ENCODE results near the gene CIAO3. TPM values are rescaled to one million over a fixed set of nuclear protein-coding genes. Genes with fewer than 3 reads are reported as not detected.
A peak's percentile ranks its signal among the peaks of the same experiment; 100 is the strongest.

The CIAO3 gene
- total RNA-seq, 1 experiment from 2014 or later = 31.5 TPM

DNA sequence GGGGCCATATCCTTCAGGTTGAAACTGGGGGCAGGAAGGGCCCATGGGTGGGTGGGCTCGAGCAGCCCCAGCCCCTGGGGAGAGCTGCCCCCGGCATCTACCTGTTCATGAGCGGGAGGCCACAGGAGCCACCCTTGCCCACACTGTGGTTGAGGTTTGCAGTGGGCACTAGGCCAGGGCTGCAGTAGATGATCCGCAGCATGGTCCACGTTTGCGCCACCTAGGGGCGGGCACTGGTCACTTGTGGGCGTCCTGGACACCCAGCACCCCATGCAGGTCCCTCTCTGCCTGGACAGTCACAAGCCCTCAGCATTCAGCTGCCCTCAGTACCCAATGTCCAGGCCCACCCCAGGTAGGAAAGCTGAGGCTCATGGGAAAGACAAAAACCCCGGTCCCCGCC lies 54.8 kb downstream of the CIAO3 start:
- H3K9me3 ChIP-seq (replicated peaks) = no peaks in the 10 kb centered on the region
- peaks cover 10% of the 10 kb centered on the region for H3K4me1 ChIP-seq
- no peaks in the 10 kb centered on the region for H3K27me3 ChIP-seq
- no peak overlapping the region for H3K27ac ChIP-seq
- no peak overlapping the region for H3K4me3 ChIP-seq
- peaks cover 20% of the 10 kb centered on the region for H3K36me3 ChIP-seq
- DNase-seq = peak in 1 of 2 experiments; percentile 49

DNA sequence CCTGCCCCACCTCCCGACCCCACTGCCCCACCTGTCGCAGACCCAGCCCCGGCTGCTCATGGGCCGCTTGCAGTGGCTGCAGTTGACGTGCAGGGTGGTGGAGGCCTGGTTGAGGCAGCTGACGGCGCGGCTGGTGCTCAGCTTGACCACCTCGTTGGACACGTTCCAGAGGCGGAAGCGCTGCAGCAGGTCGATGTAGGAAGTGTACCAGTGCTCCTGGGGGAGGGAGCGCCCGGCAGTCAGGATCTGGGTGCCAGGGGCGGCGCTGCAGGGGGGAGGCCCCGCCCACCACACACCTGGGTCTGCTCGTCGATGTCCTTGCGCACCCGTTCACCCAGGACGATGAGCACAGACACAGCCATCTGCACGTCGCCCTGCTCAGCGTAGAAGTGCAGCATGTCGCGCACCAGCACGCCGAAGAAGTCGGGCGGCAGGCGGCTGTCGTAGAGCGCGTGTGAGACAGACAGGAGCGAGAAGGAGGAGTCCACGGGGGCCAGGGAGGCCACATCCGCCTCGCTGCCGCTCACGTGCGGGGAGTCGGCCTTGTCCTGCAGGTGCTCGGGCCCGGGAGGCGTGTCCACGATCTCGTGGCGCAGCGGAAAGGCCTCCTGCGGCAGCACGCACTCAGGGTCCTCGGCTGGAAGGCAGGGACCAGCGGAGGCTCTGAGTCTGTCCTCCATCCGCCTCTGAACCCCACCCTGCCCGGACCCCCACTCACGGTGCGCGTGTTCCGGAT lies 55.7 kb downstream of the CIAO3 start:
- Histone ChIP-seq H3K36me3 (peaks cover 20% of the 10 kb centered on the region), H3K4me1 (peaks cover 10% of the 10 kb centered on the region), H3K27me3 (no peaks in the 10 kb centered on the region), H3K27ac (no peak overlapping the region), H3K9me3 (replicated peaks) (no peaks in the 10 kb centered on the region), H3K4me3 (no peak overlapping the region)
- DNase-seq = no peak

DNA sequence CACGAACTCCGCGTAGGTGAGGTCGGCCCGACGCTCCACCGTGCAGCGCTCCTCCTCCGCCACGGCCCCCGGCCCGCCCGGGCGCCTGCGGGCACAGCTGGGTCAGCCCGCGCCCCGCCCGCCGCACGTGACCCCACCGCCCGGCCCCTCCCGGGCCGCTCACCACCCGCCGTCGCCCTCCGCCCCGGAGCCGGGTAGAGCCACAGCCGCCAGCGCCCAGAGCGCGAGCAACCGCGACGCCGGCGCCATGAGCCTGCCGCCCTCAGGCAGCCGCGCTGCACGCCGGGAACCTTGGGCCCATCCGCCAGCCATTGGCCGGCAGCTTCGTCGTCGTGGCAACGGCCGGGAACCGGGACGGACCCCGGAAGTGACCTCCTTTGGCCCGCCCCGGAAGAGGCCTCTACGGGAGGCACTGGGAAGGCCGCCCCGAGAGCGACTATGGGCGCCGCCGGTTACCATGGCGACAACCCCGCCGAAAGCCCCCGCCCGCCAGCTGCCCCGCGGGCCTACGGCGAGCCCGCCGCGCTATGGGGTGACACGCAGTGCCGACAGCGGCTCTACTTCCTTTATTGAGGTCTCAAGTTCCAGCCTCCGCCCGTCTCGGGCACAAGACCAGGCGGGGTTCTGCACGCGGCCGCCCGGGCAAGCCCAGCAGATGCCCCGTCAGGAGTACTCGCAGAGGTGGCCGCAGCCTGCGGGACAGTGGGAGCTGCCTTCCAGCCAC lies 56.6 kb downstream of the CIAO3 start, which contains the start of gene JMJD8:
TSS of gene JMJD8 (minus strand) at position 264 of the 724 bp plus-strand sequence. CDS start at position 249, 15 bp downstream.
- DNase-seq = peak; percentile 96 to 97

DNA sequence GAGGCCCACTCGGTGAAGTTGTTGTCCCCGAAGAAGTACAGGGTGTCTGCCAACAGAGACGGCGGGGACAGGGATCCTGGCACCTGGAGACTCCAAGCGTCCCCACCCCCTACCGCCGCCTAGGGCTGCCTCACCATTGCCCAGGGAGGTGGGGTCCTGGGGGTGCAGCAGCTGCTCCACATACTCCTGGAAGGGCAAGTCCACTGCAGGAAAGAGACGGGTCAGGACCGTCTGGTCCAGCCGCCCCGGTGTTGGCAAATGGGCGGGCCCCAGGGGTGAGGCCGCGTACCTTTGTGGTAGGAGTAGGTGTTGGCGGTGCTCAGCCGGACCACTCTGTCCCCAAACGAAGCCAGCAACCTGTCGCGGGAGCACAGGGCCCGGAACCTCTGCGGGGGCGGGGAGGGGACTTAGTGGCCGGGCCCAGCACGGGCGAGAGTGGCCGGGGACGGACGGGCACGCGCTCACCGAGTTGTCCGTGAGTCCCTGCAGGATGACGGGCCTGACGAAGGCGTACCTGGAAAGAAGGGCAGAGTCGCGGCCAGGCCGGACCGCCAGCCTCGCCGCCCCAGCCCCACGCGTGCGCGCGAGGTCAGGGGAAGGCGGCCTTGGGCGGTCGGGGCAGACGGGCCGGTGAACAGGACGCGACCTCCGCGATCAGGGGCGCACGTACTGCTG lies 57.3 kb downstream of the CIAO3 start:
- H3K9me3 ChIP-seq (replicated peaks) = no peaks in the 10 kb centered on the region
- H3K4me3 ChIP-seq = peak overlapping the region; percentile 56
- peaks cover 20% of the 10 kb centered on the region for H3K36me3 ChIP-seq
- no peak overlapping the region for H3K27ac ChIP-seq
- no peaks in the 10 kb centered on the region for H3K27me3 ChIP-seq
- peaks cover 17% of the 10 kb centered on the region for H3K4me1 ChIP-seq
- no peak for DNase-seq

More for the DNA sequence above, 56.6 kb downstream of the CIAO3 start, which contains the start of gene JMJD8:
- Histone ChIP-seq H3K9me3 (replicated peaks) (no peaks in the 10 kb centered on the region), H3K27me3 (no peaks in the 10 kb centered on the region), H3K27ac (no peak within 1 kb of the TSS), H3K4me1 (peaks cover 10% of the 10 kb centered on the region), H3K36me3 (peaks cover 20% of the 10 kb centered on the region), H3K4me3 (peak within 1 kb of the TSS; percentile 56)

DNA sequence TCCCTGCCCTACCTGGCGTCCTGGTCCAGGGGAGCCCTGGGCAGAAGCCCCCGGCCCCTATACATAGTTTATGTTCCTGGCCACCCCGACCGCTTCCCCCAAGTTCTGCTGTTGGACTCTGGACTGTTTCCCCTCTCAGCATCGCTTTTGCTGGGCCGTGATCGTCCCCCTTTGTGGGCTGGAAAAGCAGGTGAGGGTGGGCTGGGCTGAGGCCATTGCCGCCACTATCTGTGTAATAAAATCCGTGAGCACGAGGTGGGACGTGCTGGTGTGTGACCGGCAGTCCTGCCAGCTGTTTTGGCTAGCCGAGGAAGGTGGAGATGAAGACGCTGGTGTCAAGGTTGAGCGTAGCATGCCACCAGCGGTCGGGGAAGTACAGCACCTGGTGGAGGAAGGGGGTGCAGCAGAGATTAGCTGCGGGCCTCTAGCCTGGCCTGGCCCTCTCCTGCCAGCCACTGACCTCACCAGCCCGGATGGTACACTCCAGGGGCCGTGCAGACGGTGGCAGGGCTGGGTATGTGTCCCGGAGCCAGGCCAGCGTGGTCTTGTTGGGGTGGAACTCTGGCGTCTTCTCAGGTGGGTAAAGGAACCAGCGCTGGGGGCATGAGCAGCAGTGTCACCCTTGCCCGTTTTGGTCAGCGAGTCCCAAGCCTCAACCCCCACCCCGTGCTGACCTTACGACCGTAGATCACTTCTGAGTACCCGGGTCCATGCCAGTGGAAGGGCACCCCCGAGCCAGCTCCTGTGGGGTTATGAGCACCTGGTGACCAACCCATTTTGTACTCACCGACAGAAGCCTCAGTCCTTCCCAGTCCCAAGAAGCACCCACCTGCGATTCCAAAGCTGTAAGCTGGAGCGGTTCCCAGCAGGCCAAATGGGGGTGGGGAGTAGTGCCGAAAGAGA lies 58.1 kb downstream of the CIAO3 start:
- Histone ChIP-seq H3K27ac (no peak overlapping the region), H3K9me3 (replicated peaks) (no peaks in the 10 kb centered on the region), H3K4me1 (peaks cover 20% of the 10 kb centered on the region), H3K36me3 (peaks cover 20% of the 10 kb centered on the region), H3K4me3 (no peak overlapping the region; the same call in 1 of the 2 replicates), H3K27me3 (no peaks in the 10 kb centered on the region)
- no peak for DNase-seq

DNA sequence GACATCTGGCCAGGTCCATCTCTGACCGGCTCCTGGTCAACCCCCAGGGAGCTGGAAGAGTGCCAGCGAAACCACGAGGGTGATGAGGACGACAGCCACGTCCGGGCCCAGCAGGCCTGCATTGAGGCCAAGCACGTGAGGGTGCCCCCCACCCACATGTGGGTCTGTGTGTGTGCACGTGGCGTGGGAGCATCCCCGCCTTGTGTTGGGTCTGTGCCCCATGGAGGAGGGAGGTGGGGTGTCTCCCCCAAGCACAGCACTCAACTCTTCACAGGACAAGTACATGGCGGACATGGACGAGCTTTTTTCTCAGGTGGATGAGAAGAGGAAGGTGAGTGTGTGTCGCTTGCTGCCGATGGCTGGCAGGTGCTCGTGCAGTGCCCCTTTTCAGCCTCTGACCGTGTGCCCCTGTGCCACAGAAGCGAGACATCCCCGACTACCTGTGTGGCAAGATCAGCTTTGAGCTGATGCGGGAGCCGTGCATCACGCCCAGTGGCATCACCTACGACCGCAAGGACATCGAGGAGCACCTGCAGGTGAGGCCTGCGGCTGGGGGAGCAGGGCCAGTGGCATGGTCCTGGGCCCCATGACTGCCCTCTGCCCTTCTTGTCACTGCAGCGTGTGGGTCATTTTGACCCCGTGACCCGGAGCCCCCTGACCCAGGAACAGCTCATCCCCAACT lies 58.9 kb downstream of the CIAO3 start:
- no peaks in the 10 kb centered on the region for H3K27me3 ChIP-seq
- no peak overlapping the region for H3K27ac ChIP-seq
- peaks cover 20% of the 10 kb centered on the region for H3K36me3 ChIP-seq
- peak overlapping the region; percentile 69; the same call in 1 of the 2 replicates for H3K4me3 ChIP-seq
- DNase-seq = peak; percentile 52
- no peaks in the 10 kb centered on the region for H3K9me3 ChIP-seq (replicated peaks)
- peaks cover 20% of the 10 kb centered on the region for H3K4me1 ChIP-seq

DNA sequence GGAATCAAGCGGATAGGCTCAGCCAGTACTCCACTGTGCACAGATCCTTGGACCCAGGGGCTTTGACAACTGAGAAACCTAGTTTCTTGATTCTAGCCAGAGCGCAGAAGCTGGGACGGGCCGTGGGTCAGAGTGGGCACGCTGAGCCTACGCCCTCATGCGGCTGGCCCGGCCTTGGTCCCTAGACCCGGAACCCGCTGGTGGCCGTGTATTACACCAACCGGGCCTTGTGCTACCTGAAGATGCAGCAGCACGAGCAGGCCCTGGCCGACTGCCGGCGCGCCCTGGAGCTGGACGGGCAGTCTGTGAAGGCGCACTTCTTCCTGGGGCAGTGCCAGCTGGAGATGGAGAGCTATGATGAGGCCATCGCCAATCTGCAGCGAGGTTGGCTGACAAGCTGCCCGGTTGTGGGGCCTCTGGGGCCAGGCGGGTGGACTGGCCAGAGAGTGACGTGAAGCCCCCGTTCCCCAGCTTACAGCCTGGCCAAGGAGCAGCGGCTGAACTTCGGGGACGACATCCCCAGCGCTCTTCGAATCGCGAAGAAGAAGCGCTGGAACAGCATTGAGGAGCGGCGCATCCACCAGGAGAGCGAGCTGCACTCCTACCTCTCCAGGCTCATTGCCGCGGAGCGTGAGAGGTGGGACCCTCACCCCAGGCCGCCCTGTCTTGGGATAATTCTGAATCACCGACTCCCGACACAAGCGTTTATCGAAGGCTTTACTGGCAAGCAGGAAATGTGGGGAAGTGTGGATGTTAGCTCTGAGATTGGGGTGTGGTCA lies 59.6 kb downstream of the CIAO3 start:
- peaks cover 20% of the 10 kb centered on the region for H3K36me3 ChIP-seq
- H3K4me3 ChIP-seq = peak overlapping the region; percentile 69
- no peaks in the 10 kb centered on the region for H3K9me3 ChIP-seq (replicated peaks)
- DNase-seq = no peak
- no peak overlapping the region for H3K27ac ChIP-seq
- H3K4me1 ChIP-seq = peaks cover 20% of the 10 kb centered on the region
- no peaks in the 10 kb centered on the region for H3K27me3 ChIP-seq

DNA sequence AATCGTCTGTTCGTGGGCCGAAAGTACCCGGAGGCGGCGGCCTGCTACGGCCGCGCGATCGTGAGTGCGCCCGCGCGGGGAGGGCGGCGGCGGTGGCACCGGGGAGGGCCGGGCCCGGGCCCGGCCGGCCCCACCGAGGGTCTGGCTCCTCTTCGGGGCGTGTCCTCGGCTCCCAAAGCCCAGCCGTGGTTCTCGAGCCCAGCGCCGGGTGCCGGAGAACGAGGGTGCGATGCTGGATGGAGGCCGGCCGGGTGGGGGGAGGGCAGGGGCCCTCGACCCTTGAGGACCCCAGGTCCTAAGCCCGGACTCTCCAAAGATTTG lies 60.2 kb downstream of the CIAO3 start:
- H3K27me3 ChIP-seq = no peaks in the 10 kb centered on the region
- DNase-seq = no peak
- H3K36me3 ChIP-seq = peaks cover 17% of the 10 kb centered on the region
- no peaks in the 10 kb centered on the region for H3K9me3 ChIP-seq (replicated peaks)
- peak overlapping the region; percentile 69 for H3K4me3 ChIP-seq
- no peak overlapping the region for H3K27ac ChIP-seq
- peaks cover 20% of the 10 kb centered on the region for H3K4me1 ChIP-seq

DNA sequence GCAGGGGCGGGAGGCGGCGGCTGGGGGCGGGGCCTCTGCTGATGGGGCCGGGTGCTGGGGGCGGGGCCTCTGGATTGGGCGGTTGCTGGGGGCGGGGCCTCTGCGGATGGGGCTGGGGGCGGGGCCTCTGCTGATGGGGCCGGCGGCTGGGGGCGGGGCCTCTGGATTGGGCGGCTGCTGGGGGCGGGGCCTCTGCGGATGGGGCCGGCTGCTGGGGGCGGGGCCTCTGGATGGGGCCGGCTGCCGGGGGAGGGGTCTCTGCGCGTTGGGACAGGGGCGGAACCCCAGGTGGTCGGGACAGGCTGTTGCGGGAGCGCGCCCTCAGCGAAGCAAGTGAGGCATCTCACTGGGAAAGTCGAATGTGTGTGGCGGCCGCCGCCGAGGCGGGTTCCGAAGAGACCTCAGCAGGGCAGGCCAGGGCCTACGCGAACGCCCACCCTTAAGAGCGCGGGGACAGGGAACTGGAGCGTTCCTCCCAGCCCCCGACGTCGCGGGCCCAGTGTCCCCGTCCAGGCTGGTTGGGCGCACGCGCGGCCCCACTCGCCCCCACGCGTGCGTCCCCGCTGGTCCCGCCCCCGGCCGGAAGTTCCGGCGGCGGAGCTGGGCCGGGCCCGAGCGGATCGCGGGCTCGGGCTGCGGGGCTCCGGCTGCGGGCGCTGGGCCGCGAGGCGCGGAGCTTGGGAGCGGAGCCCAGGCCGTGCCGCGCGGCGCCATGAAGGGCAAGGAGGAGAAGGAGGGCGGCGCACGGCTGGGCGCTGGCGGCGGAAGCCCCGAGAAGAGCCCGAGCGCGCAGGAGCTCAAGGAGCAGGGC lies 60.8 kb downstream of the CIAO3 start, which contains the start of gene STUB1:
TSS of gene STUB1 (plus strand) at position 597 of the 811 bp plus-strand sequence. CDS start at position 713, 116 bp downstream.
- Histone ChIP-seq H3K27ac (peak within 1 kb of the TSS; percentile 82), H3K27me3 (no peaks in the 10 kb centered on the region), H3K9me3 (replicated peaks) (no peaks in the 10 kb centered on the region), H3K4me3 (peak within 1 kb of the TSS; percentile 69), H3K36me3 (peaks cover 17% of the 10 kb centered on the region), H3K4me1 (peaks cover 20% of the 10 kb centered on the region)
- peak; percentile 92 to 93 for DNase-seq

Other genes starting within 250 kb of the CIAO3 start
- 48.8 and 54.0 TPM in 2 replicates for gene CAPN15, start 213.3 kb downstream of the CIAO3 start, total RNA-seq (2014; rRNA removed; shearing (Covaris generic))
- not detected in 2 replicates for gene PRR35, start 180.6 kb downstream of the CIAO3 start, total RNA-seq (2014; rRNA removed; shearing (Covaris generic))
- gene NHLRC4, start 174.0 kb downstream of the CIAO3 start, total RNA-seq (2014; rRNA removed; shearing (Covaris generic)) = 0.08 TPM in 1 of 2 replicates, not detected in the other
- 20.9 and 24.4 TPM in 2 replicates for gene PIGQ, start 171.0 kb downstream of the CIAO3 start, total RNA-seq (2014; rRNA removed; shearing (Covaris generic))
- gene RAB40C, start 150.9 kb downstream of the CIAO3 start, total RNA-seq (2014; rRNA removed; shearing (Covaris generic)) = 13.2 and 14.4 TPM in 2 replicates
- gene WFIKKN1, start 110.0 kb downstream of the CIAO3 start, total RNA-seq (2014; rRNA removed; shearing (Covaris generic)) = 0.04 and 0.05 TPM in 2 replicates
- 60.9 and 72.6 TPM in 2 replicates for gene METTL26, start 104.7 kb downstream of the CIAO3 start, total RNA-seq (2014; rRNA removed; shearing (Covaris generic))
- gene MCRIP2, start 99.2 kb downstream of the CIAO3 start, total RNA-seq (2014; rRNA removed; shearing (Covaris generic)) = 3.3 and 4.6 TPM in 2 replicates
- gene WDR90, start 91.6 kb downstream of the CIAO3 start, total RNA-seq (2014; rRNA removed; shearing (Covaris generic)) = 10.5 and 18.3 TPM in 2 replicates
- 41.0 and 66.2 TPM in 2 replicates for gene RHOT2, start 72.9 kb downstream of the CIAO3 start, total RNA-seq (2014; rRNA removed; shearing (Covaris generic))
- gene RHBDL1, start 65.3 kb downstream of the CIAO3 start, total RNA-seq (2014; rRNA removed; shearing (Covaris generic)) = 0.94 and 2.5 TPM in 2 replicates
- 46.0 and 49.2 TPM in 2 replicates for gene STUB1, start 60.6 kb downstream of the CIAO3 start, total RNA-seq (2014; rRNA removed; shearing (Covaris generic))
- gene JMJD8, start 56.7 kb downstream of the CIAO3 start, total RNA-seq (2014; rRNA removed; shearing (Covaris generic)) = 22.7 and 23.4 TPM in 2 replicates
- 5.6 and 6.2 TPM in 2 replicates for gene WDR24, start 50.6 kb downstream of the CIAO3 start, total RNA-seq (2014; rRNA removed; shearing (Covaris generic))
- 1.7 and 1.8 TPM in 2 replicates for gene FBXL16, start 35.2 kb downstream of the CIAO3 start, total RNA-seq (2014; rRNA removed; shearing (Covaris generic))
- gene METRN, start 25.9 kb downstream of the CIAO3 start, total RNA-seq (2014; rRNA removed; shearing (Covaris generic)) = 61.7 and 77.6 TPM in 2 replicates
- 11.4 and 11.7 TPM in 2 replicates for gene ANTKMT, start 19.9 kb downstream of the CIAO3 start, total RNA-seq (2014; rRNA removed; shearing (Covaris generic))
- 4.5 and 5.0 TPM in 2 replicates for gene CCDC78, start 14.6 kb downstream of the CIAO3 start, total RNA-seq (2014; rRNA removed; shearing (Covaris generic))
- 6.0 and 8.9 TPM in 2 replicates for gene HAGHL, start 13.9 kb downstream of the CIAO3 start, total RNA-seq (2014; rRNA removed; shearing (Covaris generic))
- not detected in 2 replicates for gene MSLN, start 19.7 kb upstream of the CIAO3 start, total RNA-seq (2014; rRNA removed; shearing (Covaris generic))
- 35.5 and 38.7 TPM in 2 replicates for gene RPUSD1, start 47.4 kb upstream of the CIAO3 start, total RNA-seq (2014; rRNA removed; shearing (Covaris generic))
- gene CHTF18, start 47.6 kb upstream of the CIAO3 start, total RNA-seq (2014; rRNA removed; shearing (Covaris generic)) = 34.5 and 46.0 TPM in 2 replicates
- gene GNG13, start 59.7 kb upstream of the CIAO3 start, total RNA-seq (2014; rRNA removed; shearing (Covaris generic)) = not detected in 2 replicates
- gene LMF1, start 230.0 kb upstream of the CIAO3 start, total RNA-seq (2014; rRNA removed; shearing (Covaris generic)) = 2.3 and 2.7 TPM in 2 replicates
- gene SOX8, start 240.8 kb upstream of the CIAO3 start, total RNA-seq (2014; rRNA removed; shearing (Covaris generic)) = 141 and 144 TPM in 2 replicates